ENCODE data around the gene ZRANB3. TPM values are rescaled to one million over a fixed set of nuclear protein-coding genes. Genes with fewer than 3 reads are reported as not detected.

ZRANB3 gene
- total RNA-seq, 1 donor from 2014 or later, result 18.6 TPM

DNA sequence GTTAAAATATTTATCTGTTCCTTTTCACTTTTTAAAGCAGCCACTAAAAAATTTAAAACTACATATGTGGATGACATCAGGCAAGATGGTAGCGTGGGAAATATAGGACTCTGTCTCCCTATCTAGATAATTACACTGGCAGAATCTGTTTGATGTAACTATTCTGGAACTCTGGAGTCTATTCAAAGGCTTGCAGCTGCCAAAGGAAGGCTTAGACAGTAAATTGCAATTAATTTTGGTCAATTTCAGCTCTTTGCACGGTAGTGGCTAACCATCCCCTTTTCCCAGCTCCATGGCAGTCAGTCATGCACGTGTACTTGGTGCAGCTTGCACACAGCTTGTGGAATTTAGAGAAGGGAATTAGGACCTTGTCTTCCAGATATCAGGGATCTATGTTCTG is 343.7 kb downstream of the ZRANB3 start:
- Mint-ChIP-seq H3K4me3 (no peak overlapping the region), H3K27me3 (ENCODE audit: low read depth) (no peaks in the 10 kb centered on the region), H3K36me3 (ENCODE audit: low read depth) (peaks cover 24% of the 10 kb centered on the region), H3K27ac (ENCODE audit: unreplicated experiment) (no peak overlapping the region), H3K9me3 (peaks cover 3% of the 10 kb centered on the region), H3K4me1 (peaks cover 6% of the 10 kb centered on the region)
- TF ChIP-seq, protein P1, sequence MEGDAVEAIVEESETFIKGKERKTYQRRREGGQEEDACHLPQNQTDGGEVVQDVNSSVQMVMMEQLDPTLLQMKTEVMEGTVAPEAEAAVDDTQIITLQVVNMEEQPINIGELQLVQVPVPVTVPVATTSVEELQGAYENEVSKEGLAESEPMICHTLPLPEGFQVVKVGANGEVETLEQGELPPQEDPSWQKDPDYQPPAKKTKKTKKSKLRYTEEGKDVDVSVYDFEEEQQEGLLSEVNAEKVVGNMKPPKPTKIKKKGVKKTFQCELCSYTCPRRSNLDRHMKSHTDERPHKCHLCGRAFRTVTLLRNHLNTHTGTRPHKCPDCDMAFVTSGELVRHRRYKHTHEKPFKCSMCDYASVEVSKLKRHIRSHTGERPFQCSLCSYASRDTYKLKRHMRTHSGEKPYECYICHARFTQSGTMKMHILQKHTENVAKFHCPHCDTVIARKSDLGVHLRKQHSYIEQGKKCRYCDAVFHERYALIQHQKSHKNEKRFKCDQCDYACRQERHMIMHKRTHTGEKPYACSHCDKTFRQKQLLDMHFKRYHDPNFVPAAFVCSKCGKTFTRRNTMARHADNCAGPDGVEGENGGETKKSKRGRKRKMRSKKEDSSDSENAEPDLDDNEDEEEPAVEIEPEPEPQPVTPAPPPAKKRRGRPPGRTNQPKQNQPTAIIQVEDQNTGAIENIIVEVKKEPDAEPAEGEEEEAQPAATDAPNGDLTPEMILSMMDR (conservative IDR thresholded peaks at IDR 0.05), result no peak
- no peak for DNase-seq (ENCODE audit: low read depth, low spot score)

DNA sequence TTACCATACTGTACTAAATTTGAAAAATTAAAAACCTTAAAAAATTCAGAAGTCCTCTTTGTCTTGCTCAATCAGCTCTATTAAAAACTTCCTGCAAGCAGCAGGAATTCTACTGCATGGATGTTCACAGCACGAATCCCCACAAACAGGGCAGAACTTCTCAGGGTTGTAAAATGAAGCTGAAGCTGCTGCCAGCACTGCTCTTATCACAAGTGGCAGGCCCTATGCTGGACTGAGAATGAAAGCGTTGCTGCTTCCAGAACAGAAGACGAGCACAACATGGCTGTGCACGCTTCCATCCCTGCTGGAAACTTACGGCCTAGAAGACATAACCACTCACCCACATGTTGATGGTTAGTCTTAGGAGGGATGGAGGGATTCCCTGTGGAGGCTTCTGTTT is 345.0 kb downstream of the ZRANB3 start:
- Mint-ChIP-seq H3K9me3 (no peaks in the 10 kb centered on the region), H3K27me3 (ENCODE audit: low read depth) (no peaks in the 10 kb centered on the region), H3K36me3 (ENCODE audit: low read depth) (peaks cover 18% of the 10 kb centered on the region), H3K27ac (ENCODE audit: unreplicated experiment) (no peak overlapping the region), H3K4me3 (no peak overlapping the region), H3K4me1 (peaks cover 18% of the 10 kb centered on the region)
- TF ChIP-seq, protein P1 (conservative IDR thresholded peaks at IDR 0.05), result no peak
- DNase-seq (ENCODE audit: low read depth, low spot score), result no peak

DNA sequence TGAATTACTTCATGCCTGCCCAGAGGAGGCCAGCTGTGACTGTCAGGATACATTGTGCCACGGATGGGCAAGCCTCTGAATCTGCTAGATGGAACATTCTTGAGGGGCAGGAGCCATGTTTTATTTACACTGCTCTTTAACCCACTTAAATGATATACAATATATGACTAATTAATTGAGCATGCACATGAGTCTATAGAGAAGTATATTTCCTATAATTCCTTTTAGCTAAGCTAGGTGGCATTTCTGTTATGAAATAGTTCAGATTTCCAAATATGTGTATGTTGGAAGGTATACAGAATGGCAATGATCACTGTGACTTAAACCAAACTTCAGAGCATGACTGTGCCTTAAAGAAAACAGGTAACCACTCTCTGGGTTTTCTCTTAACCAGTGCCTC is 347.2 kb downstream of the ZRANB3 start:
- Mint-ChIP-seq H3K4me1 (peaks cover 18% of the 10 kb centered on the region), H3K9me3 (no peaks in the 10 kb centered on the region), H3K27me3 (ENCODE audit: low read depth) (no peaks in the 10 kb centered on the region), H3K27ac (ENCODE audit: unreplicated experiment) (no peak overlapping the region), H3K4me3 (no peak overlapping the region), H3K36me3 (ENCODE audit: low read depth) (peaks cover 3% of the 10 kb centered on the region)
- DNase-seq (ENCODE audit: low read depth, low spot score), result no peak
- TF ChIP-seq, protein P1 (conservative IDR thresholded peaks at IDR 0.05), result no peak

DNA sequence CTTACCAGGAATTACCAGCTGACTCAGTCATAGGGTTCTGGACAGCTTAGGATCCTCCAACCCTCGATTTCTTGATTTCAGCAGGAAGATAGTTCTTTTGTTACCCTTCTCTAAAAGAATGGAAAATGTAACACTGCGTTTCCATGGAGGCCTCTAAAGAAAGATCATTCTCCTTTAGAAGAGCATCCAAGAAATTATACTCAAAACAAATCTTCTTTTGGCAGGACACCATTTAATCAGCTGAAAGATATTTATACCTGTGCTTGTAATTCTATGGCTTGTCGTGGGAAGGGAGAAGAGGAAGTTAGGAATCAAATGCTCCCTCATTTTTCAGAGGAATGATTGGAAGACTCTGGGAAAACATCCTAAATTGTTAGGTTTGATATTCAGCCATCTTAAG is 348.4 kb downstream of the ZRANB3 start:
- Mint-ChIP-seq H3K27ac (ENCODE audit: unreplicated experiment) (peak overlapping the region; percentile 58), H3K4me1 (peaks cover 18% of the 10 kb centered on the region), H3K36me3 (ENCODE audit: low read depth) (peaks cover 2% of the 10 kb centered on the region), H3K27me3 (ENCODE audit: low read depth) (no peaks in the 10 kb centered on the region), H3K4me3 (no peak overlapping the region), H3K9me3 (no peaks in the 10 kb centered on the region)
- DNase-seq (ENCODE audit: low read depth, low spot score), result no peak
- TF ChIP-seq, protein P1 (conservative IDR thresholded peaks at IDR 0.05), result no peak

DNA sequence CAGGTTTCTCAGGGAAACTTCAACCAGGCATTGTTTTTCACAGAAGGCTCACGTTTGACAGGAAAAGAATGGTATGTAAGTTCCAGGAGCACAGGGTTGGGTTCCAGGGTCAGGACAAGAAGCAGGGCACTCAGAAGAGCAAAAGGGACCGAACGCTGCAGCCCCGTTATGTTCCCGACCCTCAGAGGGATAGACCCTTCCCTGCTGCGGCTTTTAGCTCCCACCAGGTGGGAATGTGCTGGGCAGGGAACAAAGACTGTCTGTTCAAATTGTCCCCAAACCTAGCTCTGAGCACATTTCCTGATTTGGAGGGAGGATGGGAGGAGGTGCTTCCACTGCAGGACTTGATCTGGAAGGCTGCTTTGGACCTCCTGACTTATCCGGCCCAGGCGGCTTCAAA is 348.8 kb downstream of the ZRANB3 start:
- TF ChIP-seq, protein P1 (conservative IDR thresholded peaks at IDR 0.05), result no peak
- Mint-ChIP-seq H3K27me3 (ENCODE audit: low read depth) (no peaks in the 10 kb centered on the region), H3K4me3 (no peak overlapping the region), H3K36me3 (ENCODE audit: low read depth) (peaks cover 5% of the 10 kb centered on the region), H3K9me3 (peaks cover under 1% of the 10 kb centered on the region), H3K27ac (ENCODE audit: unreplicated experiment) (peak overlapping the region; percentile 58), H3K4me1 (peaks cover 18% of the 10 kb centered on the region)
- DNase-seq (ENCODE audit: low read depth, low spot score), result no peak

DNA sequence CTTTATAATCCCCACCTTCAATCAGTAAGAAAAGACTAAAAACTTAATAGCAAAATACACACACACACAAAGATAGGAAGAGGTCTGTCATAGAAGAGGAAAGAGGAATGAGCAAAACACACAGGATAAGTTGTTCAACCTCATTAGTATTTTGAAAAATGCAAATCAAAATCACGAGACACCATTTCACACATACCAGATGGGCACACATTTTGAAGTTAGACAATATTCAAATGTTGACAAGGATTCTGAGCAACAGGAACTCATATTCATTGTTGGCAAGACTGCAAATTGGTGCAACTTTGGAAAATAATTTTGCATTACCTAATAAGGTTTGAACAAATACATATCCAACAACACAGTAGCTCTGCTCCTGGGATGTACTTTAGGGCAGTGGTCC is 351.3 kb downstream of the ZRANB3 start:
- H3K9me3 Mint-ChIP-seq, result peaks cover 11% of the 10 kb centered on the region
- peaks cover 18% of the 10 kb centered on the region for H3K4me1 Mint-ChIP-seq
- no peak overlapping the region for H3K4me3 Mint-ChIP-seq
- no peak overlapping the region for H3K27ac Mint-ChIP-seq (ENCODE audit: unreplicated experiment)
- DNase-seq (ENCODE audit: low read depth, low spot score), result no peak
- no peaks in the 10 kb centered on the region for H3K27me3 Mint-ChIP-seq (ENCODE audit: low read depth)
- TF ChIP-seq, protein P1 (conservative IDR thresholded peaks at IDR 0.05), result no peak
- H3K36me3 Mint-ChIP-seq (ENCODE audit: low read depth), result peaks cover 27% of the 10 kb centered on the region
